HG02678 (cell line): Measurements from ENCODE around the gene GLI3.

Source experiments
- ATAC-seq: cut with Tn5 transposase; IDR thresholded peaks from one replicate; pipeline ENCODE4 v1.9.1; 2021; ENCODE audit warnings: mild to moderate bottlenecking, moderate library complexity; ENCODE audit not compliant: unreplicated experiment

The GLI3 gene

DNA sequence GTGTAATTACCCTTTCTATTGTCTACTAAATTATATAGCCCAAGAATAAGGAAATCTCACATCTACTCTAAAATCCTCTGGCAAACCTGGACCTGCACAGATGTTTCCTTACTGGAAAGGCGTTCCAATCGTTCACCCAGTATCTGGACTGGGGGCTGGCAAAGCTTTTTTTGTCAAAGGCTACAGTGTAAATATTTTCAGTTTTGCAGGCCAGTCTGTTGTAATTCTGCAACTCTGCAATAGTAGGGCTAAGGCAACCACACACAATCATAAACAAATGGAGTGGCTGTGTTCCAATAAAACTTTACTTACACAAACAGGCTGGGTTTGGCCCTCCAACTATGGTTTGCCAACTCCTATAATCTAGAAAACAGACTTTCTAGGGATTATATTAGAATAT, 56.2 kb downstream of the GLI3 start:
- no peak for ATAC-seq

DNA sequence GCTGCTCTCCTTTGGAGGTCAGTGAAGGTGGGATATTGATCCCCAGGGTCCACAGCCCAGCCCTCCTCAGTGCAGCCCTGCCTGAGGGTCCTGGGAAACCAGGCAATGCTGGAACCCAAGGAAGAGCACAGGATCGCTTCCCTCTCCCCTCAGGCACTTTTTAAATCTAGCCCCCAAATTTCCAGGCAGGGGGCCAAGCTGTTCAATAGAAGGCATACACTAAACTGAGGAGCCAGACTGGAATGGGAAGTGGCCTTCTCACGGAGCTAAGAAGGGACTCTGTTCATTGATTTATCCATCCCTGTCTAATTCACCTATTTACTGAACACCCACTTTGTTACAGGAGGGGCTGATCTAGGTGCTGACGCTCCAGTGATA, 60.3 kb downstream of the GLI3 start:
- ATAC-seq, result no peak

DNA sequence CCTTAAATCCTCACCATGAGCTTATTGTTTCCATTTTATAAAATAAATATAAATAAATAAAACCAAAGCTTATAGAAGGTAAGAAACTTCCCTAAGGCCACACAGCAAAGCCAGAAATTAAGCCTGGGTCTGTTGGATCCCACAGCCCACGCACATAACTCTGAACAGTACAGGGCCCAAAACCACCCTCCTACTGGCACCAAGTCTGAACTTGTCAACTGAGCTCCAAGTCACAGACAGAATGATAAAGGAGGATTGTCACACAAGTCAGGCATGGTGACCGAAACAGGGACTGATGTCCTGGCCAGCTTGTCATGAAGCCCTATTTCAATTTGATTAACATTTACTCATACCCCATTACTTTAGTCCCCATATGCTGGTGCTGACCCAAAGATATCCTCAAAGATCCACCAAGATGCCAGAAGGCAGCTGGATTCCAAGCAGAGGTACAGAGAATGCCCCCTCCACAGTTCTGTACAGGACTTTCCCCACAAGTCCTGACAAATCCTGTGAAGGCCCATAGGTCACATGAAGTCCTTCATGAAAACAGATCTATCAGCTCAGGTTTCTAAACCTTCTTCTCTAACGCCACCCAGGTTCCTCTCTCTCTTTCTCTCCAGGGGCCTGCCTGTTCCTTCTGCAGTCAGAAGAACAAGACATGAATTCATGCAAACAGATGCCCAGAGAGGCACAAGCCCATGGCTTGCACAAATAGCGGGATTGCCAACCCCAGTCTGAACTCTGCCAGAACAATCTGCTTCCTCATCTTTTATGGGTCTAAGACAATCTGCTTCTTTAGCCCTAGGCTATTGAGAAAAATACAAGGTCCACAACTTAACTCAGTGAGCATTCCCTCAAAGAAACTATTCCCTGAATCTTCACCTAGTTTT, 60.9 kb downstream of the GLI3 start:
- no peak for ATAC-seq

DNA sequence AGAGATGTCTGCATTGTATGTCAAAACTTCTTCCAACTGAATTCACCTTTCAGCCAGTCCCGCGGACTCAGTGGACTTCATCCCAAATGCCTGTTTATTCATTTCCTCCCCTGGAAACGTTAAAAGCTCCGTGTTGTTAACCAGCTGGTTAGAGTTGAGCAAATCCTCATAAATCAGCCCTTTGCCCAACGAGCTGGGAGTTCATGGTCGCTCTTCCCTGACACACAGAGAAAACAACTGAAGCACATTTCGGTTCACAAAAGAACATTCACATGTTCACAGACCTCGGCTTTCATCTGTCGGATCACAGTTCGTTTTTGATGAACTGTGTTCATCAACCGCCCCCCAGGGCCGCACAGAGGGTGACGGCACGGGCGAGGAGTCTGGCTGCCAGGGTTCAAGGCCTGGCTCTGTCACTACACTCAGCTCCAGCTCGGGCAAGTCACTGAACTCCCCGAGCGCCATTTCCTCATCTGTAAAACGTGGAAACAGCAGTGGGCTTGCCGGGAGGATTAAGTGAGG, 62.6 kb downstream of the GLI3 start:
- no peak for ATAC-seq

DNA sequence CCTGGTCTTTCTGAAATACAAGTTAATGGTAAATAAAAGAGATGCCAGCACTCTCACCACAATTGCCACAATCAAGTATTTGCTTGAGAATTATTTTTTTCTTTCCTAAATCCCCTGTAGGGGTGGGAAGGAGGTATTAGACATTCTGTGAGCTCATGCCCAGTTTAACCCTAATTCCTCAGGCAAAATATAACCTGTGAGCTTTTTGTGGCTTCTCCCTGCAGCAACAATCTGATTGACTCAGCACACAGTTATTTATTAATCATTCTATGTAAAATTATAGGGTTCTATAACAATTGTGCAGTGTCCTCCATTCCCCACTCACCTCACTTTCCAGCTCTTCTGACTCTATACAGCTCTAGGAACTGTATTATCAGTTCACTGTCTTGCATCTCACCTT, 66.3 kb downstream of the GLI3 start:
- ATAC-seq, result no peak

DNA sequence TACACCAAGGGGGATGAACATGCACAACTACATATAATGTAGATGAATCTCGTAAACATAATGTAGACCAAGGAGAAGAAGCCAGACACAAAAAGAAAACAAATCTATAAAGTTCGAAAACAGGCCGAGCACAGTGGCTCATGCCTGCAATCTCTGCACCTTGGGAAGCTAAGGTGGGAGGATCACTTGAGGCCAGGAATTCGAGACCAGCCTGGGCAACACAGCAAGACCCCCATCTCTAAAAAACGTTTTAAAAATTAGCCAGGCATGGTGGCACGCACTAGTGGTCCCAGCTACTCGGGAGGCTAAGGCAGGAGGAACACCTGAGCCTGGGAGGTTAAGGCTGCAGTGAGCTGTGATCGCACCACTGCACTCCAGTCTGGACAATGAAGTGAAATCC, 68.5 kb downstream of the GLI3 start:
- ATAC-seq, result no peak

DNA sequence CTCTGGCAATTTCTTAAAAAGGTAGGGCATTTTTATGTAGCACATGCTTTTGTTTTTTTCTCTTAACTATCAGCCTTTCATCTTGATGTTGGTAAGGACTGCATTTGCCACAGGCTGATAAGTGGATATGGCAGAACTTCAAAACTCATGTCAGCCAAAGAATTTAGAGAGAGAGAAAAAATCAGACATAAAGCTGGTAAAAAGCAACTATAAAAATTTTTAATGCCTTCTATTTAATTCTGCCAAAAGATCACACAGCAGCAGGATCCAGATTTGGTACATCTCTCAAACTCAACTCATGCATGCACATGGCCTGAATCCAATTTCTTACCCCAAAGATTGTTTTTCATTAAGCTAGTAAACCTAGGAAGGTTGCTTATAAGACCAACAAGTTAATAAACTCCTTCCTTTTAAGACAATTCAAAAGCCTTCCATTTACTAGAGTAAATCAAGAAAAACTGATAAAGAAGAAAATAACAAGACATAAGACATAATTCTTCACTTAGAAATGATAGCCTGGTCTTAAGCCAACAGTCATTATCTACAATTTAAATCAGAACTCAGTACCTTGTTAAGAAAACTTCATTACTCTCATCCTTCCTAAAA, 69.3 kb downstream of the GLI3 start:
- no peak for ATAC-seq

DNA sequence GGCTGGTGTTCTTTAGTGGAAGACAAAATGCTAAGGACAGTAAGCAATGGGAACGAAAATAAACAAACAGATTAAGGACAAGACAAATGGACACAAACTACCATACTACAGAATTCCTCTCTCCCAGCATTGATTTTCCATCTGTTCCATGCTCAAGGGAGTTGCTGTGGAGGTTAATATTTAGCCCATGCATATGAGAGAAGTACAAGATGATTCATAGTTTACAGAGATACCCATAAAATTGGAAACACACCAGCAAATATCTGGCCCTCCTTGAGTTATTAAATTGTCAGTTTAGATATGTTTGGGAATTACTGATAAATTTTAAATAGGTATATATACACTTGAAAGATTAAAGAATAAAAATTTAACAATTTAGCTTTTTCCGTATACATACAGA, 69.8 kb downstream of the GLI3 start:
- no peak for ATAC-seq

DNA sequence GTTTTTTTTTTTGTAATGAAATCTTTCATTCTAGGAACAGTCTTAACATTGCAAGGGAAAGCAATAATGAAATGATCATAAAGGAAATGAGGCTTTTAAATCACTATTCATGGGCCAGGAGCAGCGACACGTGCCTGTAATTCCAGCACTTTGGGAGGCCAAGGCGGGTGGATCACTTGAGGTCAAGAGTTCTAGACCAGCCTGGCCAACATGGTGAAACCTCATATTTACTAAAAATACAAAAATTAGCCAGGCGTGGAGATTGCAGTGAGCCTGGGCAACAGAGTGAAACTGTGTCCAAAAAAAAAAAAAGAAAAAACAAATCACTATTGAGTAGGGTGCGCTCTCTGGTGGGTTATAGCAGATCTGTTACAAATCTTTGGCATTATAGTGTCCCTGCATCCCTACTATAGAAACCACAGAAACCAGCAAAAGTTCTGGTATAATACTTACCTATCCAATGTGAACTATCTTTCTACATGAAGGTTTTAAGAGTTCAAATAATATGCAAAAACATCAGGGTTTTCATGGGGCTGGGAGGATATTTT, 72.1 kb downstream of the GLI3 start:
- no peak for ATAC-seq

DNA sequence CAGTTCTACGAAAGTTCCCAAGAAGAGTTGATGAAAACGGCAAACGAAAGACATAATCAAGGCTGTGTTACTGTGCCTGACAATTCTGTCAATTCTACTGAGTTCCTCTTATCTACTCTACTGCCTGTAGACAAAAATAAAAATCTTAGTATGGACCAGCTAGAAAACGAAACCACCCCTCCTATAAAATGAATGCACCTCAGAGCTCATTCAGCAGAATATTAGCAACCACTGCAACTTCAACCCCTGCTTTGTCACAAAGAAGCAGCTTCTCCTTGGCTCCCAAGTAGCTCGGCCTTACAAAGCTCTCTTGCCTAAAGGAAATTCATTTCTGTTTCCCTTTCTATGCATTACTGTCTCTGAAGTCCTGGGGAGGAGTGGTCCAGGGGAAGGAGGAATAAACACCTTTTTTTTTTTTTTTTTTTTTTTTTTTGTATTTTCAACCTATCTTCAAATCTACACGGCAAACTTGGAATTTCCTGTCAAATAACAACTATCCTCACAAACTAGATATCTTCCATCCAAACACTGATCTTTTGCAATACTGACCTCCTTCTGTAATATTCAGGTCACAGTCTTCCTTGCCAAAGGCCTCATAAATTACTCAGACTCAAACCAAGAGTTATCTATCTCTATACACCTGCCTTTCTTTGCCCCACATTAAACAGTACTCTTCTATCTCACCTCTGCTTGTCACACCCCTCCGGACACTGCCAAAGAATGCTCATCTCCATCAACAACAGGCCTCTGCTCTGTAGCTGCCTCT, 74.3 kb downstream of the GLI3 start:
- no peak for ATAC-seq

DNA sequence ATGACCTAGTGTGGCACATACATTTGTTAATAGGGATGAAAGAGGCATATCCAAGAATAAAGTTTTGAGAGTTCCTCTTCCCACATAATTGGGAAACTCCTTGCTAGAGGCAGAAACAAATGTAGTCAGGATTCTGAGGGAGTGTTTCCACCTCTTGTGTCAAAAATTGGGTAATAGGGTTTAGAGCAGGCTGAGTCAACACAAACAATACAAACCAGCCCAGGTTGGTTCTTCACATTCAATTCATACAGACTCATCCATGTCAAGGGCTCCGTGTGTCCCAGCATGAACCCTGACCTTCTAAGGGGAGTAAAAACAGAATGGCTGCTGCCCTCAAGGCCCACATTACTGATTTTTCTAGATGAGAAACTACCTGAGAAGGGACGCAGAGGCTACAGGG, 75.3 kb downstream of the GLI3 start:
- ATAC-seq, result no peak

DNA sequence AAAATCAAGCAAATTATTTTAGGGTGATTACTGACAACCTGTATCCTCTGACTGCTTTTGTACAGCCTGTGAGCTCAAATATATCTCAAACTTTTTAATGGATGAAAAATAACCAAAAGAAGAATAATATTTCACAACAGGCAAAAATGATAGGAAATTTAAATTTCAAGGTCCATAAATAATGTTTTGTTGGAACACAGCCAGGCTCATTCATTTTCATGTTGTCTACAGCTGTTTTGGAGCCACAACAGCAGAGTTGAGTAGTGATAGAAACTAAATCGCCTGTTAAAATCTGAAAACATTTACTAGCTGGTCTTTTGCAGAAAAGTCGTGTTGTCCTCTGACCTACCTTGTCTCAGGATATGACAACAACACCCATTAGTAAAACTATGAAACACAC, 75.9 kb downstream of the GLI3 start:
- ATAC-seq, result no peak

DNA sequence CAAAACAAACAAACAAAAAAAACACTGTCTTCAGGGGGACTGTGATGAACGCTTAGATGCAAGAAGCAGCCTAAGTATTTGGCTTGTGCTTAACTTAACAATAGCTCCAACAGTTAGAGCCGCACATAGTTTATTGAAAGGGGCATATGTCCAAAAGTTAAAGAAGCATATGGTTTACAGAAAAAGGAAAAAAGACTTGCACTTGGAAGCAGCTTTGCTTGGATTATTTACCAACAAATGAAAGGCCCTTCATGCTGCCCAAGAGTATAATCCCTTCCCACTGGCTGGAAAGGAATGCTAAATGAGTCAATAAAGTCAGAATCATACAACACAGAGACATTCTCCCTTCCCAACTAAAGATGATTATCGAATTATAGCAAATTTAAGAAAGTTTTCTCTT, 77.9 kb downstream of the GLI3 start:
- no peak for ATAC-seq

DNA sequence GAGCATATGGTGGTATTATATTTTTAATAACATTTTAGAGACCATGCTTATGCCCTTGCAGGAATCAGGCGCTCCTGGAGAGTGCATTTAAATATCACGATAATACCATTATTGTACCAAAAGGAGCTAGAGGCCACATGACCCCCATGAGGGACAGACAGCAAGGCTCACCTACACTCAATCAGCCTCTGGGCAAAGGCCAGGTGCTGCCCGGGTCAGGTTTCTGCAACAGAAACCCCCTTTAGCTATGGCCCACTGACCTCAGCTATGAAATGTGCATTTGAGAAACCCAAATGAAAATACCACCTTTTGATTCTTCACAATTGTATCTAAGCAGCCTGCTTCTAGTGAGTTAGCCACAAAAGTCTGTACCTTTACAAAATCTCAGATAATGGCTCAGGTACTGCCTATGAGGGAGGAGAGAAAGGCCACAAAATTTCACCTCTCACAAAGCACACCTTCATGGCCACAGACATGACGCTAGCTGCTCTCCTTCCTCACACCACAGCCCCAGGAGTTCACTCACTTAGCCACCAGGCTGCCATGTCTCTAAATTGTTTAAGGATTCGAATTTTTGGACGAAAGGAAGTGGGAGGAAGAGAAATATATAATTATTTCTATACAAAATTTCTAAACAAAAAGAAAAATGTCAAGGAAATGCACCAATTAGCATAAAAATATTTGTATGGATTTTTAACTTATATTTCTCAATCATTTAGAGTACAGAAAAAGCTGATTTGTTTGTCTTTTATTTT, 79.9 kb downstream of the GLI3 start:
- ATAC-seq, result no peak

DNA sequence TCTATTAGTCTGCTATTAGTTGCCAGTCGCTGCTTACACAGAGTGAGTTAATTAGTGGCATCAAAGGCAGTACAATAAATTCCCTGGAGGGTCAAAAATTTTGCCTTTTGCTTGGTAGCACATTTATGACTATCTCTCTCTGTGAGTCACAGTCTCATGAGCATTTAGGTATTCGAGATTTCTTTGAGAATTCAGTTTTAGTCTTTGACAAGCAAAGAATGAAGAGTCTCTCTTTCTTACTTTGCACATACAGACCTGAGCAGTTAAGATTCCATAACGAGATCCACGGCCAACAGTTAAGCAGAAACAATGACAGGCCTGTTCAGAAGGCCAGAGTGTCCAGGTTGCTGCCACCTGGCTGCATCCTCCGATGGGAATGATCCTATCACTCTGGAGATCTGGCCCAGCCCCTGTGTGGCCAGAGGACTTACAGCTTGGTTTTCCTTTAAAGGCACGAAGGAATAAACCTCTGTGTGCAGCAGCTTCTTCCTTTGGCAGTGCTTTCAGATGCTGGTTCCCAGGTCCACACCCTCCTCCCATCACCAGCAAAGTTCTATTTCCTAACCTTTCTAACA, 80.6 kb downstream of the GLI3 start:
- ATAC-seq, result no peak

DNA sequence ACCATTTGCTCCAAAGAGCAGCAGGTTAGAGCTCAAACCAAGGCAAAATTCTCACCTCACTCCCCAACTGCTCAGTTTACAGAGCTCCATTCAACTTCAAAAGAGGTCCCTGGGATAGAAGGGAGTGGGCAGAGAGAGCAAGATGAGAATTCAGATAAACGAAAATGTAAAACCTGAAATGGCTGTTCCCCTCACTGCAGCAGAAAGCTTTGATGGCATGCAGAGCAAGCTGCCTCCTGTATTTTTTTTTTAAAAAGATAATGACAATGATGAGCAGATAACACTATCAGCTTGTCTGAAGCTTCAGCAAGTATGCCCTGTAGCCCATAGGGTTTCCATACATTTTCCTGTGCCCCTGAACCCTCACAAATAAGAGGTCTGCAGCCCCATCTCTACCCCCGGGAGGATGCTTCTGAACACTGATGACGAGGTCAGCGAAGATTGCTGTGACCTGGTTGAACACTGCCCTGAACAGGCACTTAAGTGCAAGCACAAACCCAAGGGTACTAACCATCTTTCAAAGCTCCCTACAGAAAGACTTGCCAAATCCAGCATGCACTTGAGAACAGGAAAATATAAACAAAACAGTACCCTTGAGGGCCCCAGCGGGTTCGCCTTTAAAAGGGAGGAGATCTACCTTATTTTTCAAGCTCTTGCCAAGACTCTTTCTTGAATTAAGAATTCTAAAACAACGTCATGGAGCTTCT, 81.3 kb downstream of the GLI3 start:
- no peak for ATAC-seq

DNA sequence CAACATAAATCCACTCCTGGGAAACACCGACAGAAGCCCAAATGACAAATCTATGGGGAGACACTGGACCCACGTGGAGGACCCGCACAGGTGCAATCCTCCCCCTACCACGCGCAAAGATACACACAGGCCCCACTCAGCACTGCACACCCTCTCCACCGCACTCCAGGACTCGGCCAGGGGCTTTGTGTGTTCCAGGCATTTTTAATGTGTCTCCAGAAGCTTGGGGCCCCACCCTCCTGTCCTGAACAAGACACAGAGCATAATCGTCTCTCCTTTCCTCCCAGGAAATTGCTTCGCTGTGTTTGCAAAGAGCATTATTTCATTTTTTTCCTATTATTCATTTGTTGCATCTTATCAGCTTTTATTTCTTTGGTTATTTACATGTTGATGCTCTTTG, 82.8 kb downstream of the GLI3 start:
- ATAC-seq, result no peak

DNA sequence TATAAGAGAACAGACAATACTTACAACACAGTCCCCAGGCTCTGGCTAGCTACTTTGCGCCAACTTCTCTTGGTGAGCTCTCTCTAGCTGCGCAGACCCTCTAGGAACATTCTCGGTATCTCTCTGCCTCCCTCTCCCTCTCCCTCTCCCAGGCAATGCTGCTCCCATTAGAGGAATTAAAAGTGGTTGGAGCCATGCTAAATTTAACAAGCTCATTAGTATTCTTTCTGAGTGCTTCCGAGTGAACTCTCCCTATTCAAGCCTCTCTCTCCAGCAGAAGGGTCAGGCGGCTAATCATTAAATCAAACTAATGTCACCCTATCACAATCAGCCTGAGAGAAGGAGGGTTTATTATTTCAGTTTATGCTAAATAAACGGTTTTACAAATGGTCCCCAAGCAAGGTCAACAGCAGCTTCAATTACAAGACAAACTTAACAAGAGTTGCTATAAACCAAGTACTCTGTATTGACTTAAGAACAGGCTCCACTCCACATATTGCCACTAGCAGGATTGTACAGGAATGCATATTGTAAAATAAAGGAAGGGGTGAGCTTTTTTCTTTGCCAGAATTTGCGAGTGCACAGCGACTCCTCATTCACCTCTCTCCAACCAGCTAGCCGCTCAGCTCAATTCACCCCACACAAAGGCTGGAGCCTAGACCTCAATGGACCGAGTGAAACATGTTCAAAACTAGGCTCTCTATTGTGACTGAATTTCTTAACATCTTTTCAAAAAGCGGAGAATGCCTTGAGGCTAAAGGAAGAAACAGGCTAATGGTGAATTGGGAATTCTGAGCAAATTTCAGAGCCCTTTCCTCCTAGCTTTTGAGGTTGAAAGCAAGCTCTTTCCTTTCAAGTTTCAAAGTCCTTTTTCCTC, 84.4 kb downstream of the GLI3 start:
- no peak for ATAC-seq

DNA sequence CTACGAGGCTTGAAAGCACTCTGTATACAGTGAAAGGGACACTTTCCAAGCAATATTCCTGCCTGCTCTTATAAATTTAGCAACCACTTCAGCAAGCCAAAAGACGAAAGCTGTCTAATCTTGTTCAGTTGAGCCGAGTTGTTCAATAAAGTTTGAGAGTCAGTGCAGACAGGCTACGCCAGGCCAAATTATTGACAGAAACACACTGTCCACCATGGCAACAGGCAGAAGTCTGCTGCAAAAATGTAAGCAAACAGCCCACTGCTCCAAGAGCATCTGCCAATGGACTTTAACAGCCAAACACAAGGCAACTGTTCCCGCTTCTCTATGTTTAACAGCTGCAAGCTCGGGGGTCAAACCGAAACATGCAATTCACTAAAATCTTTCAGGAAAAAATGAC, 85.7 kb downstream of the GLI3 start:
- no peak for ATAC-seq
